HT1080 (cell line): Measurements from ENCODE around the gene ZBTB38. TPM values are rescaled to one million over a fixed set of nuclear protein-coding genes. Genes with fewer than 3 reads are reported as not detected.
A peak's percentile ranks its signal among the peaks of the same experiment; 100 is the strongest.

ENCODE experiments used
- DNase-seq: peaks from one replicate; pipeline ENCODE4 v3.0.0-alpha.2; 2015; ENCODE audit warnings: low read depth
- polyA plus RNA-seq, 2 experiments: library from polyadenylated mRNA; depleted of rRNA; stranded (reverse); fragments of >200 nt; gene quantifications; 2 replicates each; pipeline ENCODE4 v1.2.3, GENCODE V29; 2015
- total RNA-seq: library from RNA; depleted of rRNA; stranded (reverse); fragments of >200 nt; shearing (Covaris generic); gene quantifications from 2 replicates; pipeline ENCODE4 v1.2.3, GENCODE V29; 2014; rRNA removed

ZBTB38 gene
- total RNA-seq: 225 and 266 TPM in 2 replicates
- 155 and 233 TPM in 2 replicates for polyA plus RNA-seq (2015; cell fraction: cytosol; rRNA removed)
- polyA plus RNA-seq (2015; cell fraction: nucleus; rRNA removed): 268 and 276 TPM in 2 replicates

GRCh38 chr3:141368062-141368924, at the start of gene ZBTB38:
TSS of gene ZBTB38 (plus strand) at chr3:141368504. CDS start at chr3:141442389, 73,885 bp downstream.
- DNase-seq: peak; percentile 100

- DNase-seq: no peak
Observed at GRCh38 chr3:141320399-141321108, 47.8 kb upstream of the ZBTB38 start.

- peak; percentile 88 for DNase-seq
Observed at GRCh38 chr3:141321109-141321497, 47.2 kb upstream of the ZBTB38 start.

GRCh38 chr3:141323936-141324704, 44.2 kb upstream of the ZBTB38 start:
- no peak for DNase-seq

GRCh38 chr3:141326123-141326522, 42.2 kb upstream of the ZBTB38 start:
- no peak for DNase-seq

GRCh38 chr3:141326626-141327025, 41.7 kb upstream of the ZBTB38 start:
- no peak for DNase-seq

- DNase-seq: no peak
Observed at GRCh38 chr3:141328286-141329166, 39.8 kb upstream of the ZBTB38 start.

- no peak for DNase-seq
Observed at GRCh38 chr3:141330235-141330634, 38.1 kb upstream of the ZBTB38 start.

- DNase-seq: no peak
Observed at GRCh38 chr3:141330718-141331376, 37.5 kb upstream of the ZBTB38 start.

GRCh38 chr3:141331377-141332318, 36.7 kb upstream of the ZBTB38 start:
- peak; percentile 100 for DNase-seq

GRCh38 chr3:141332416-141332815, 35.9 kb upstream of the ZBTB38 start:
- DNase-seq: no peak

- no peak for DNase-seq
Observed at GRCh38 chr3:141333836-141334626, 34.3 kb upstream of the ZBTB38 start.

GRCh38 chr3:141334627-141335250, 33.6 kb upstream of the ZBTB38 start:
- DNase-seq: no peak

GRCh38 chr3:141335531-141336061, 32.7 kb upstream of the ZBTB38 start:
- DNase-seq: no peak

GRCh38 chr3:141336672-141337522, 31.4 kb upstream of the ZBTB38 start:
- DNase-seq: peak; percentile 99

GRCh38 chr3:141337523-141337854, 30.8 kb upstream of the ZBTB38 start:
- DNase-seq: no peak
